HG02973 (cell line): ENCODE results near the gene FANCF.
"Not testable (repeated sequence)": the region's sequence is repeated elsewhere in the genome, so short reads cannot be mapped to it uniquely, and the experiment has no call there.

Experiments
- ATAC-seq: cut with Tn5 transposase; IDR thresholded peaks from one replicate; pipeline ENCODE4 v1.9.1; 2021; ENCODE audit warnings: moderate library complexity; ENCODE audit not compliant: unreplicated experiment

Gene FANCF

GRCh38 chr11:22625448-22626287 lies at the start of gene FANCF:
Gene FANCF (minus strand): TSS chr11:22625823. CDS start chr11:22625810, 13 bp downstream.
- peak; percentile 97 for ATAC-seq

GRCh38 chr11:22674470-22675439 lies 49.1 kb upstream of the FANCF start:
- no peak for ATAC-seq

GRCh38 chr11:22671751-22672150 lies 46.1 kb upstream of the FANCF start:
- ATAC-seq, result no peak

- peak; percentile 43 for ATAC-seq
These were observed 45.2 kb upstream of the FANCF start for GRCh38 chr11:22670830-22671229.

GRCh38 chr11:22669368-22669767 lies 43.7 kb upstream of the FANCF start:
- ATAC-seq, result no peak

- no peak for ATAC-seq
These were observed 42.6 kb upstream of the FANCF start for GRCh38 chr11:22668005-22668796.

- peak; percentile 55 for ATAC-seq
These were observed 41.2 kb upstream of the FANCF start for GRCh38 chr11:22666688-22667439.

- ATAC-seq, result peak; percentile 19
These were observed 40.7 kb upstream of the FANCF start, which contains the start of gene GAS2 for GRCh38 chr11:22666325-22666687. Gene GAS2 (plus strand): TSS chr11:22666611. CDS start chr11:22674870, 8,259 bp downstream.

- no peak for ATAC-seq
These were observed 34.2 kb upstream of the FANCF start for GRCh38 chr11:22659783-22660182.

GRCh38 chr11:22657101-22657694 lies 31.6 kb upstream of the FANCF start:
- ATAC-seq, result peak; percentile 88

- ATAC-seq, result no peak
These were observed 30.5 kb upstream of the FANCF start for GRCh38 chr11:22656130-22656529.

- ATAC-seq, result not testable (repeated sequence)
These were observed 26.7 kb upstream of the FANCF start for GRCh38 chr11:22652346-22652745.

GRCh38 chr11:22641559-22641958 lies 15.9 kb upstream of the FANCF start:
- ATAC-seq, result no peak

GRCh38 chr11:22640862-22641261 lies 15.2 kb upstream of the FANCF start:
- ATAC-seq, result no peak

- ATAC-seq, result no peak
These were observed 10.1 kb upstream of the FANCF start for GRCh38 chr11:22635689-22636088.

- ATAC-seq, result no peak
These were observed 9.4 kb upstream of the FANCF start for GRCh38 chr11:22634897-22635629.

- ATAC-seq, result no peak
These were observed 7.8 kb upstream of the FANCF start for GRCh38 chr11:22633354-22633902.

- ATAC-seq, result no peak
These were observed 1.8 kb upstream of the FANCF start for GRCh38 chr11:22627421-22627820.
